Body of pancreas (tissue), 4 donors: ENCODE results near the gene ADAMTS13.

Source experiments
- POLR2A ChIP-seq, 3 donors: fragments of 450-650 bp; IDR thresholded peaks; one replicate each; pipeline ENCODE4 v1.6.1; 2016; ENCODE audit warnings: antibody characterized with exemption in 3 of 3, mild to moderate bottlenecking in 2 of 3
- TF ChIP-seq, protein P1 (sequence below), 7 experiments: fragments of 450-650 bp in 4 of 7; fragments of 200-600 bp in 3 of 7; sonication (generic) in 3 of 7; IDR thresholded peaks; one replicate each; pipeline ENCODE4 v1.5.1; 2016 to 2019; ENCODE audit warnings: antibody characterized with exemption in 7 of 7

DNA sequence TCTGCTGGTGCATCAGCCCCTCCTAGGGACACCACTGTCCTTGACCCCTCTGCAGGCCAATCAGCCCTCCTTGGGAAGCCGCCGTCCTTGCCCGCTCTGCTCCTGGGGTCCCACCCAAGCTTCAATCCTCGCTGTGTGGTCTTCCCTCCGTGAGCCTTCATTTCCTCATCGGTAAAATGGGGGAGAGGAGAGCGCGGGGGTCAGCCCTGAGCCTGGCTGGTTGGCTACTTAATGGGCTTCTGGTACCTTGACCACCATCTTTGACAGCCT lies 69.4 kb downstream of the ADAMTS13 start:
- TF ChIP-seq POLR2A (IDR thresholded peaks at IDR 0.05): no peak
- TF ChIP-seq, protein P1, sequence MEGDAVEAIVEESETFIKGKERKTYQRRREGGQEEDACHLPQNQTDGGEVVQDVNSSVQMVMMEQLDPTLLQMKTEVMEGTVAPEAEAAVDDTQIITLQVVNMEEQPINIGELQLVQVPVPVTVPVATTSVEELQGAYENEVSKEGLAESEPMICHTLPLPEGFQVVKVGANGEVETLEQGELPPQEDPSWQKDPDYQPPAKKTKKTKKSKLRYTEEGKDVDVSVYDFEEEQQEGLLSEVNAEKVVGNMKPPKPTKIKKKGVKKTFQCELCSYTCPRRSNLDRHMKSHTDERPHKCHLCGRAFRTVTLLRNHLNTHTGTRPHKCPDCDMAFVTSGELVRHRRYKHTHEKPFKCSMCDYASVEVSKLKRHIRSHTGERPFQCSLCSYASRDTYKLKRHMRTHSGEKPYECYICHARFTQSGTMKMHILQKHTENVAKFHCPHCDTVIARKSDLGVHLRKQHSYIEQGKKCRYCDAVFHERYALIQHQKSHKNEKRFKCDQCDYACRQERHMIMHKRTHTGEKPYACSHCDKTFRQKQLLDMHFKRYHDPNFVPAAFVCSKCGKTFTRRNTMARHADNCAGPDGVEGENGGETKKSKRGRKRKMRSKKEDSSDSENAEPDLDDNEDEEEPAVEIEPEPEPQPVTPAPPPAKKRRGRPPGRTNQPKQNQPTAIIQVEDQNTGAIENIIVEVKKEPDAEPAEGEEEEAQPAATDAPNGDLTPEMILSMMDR (IDR thresholded peaks at IDR 0.05): no peak
